Upper lobe of left lung (tissue), 6 donors: ENCODE data around the gene SPATA19. TPM values are rescaled to one million over a fixed set of nuclear protein-coding genes. Genes with fewer than 3 reads are reported as not detected.

ENCODE experiments used
- ATAC-seq, 2 donors: fragments of 200-7000 bp; cut with Tn5 transposase; one replicate each; pipeline ENCODE4 v1.9.1; 2022; ENCODE audit warnings: mild to moderate bottlenecking in 2 of 2, moderate library complexity in 2 of 2; ENCODE audit not compliant: low FRiP score in 2 of 2
- DNase-seq, 2 donors: peaks; one replicate each; pipeline ENCODE4 v3.0.0-alpha.2; 2019 to 2020
- H3K27ac ChIP-seq, 4 donors: fragments of 200-600 bp; sonication (generic); one replicate each; pipeline ENCODE4 v1.5.1; 2016 to 2019
- H3K27me3 ChIP-seq, 4 donors: fragments of 200-600 bp; sonication (generic); one replicate each; pipeline ENCODE4 v1.5.1; 2017 to 2019
- H3K36me3 ChIP-seq, 4 donors: fragments of 200-600 bp; sonication (generic); one replicate each; pipeline ENCODE4 v1.5.1; 2016 to 2019
- H3K4me1 ChIP-seq, 4 donors: fragments of 200-600 bp; sonication (generic); one replicate each; pipeline ENCODE4 v1.5.1; 2018 to 2019
- H3K4me3 ChIP-seq, 4 donors: fragments of 200-600 bp; sonication (generic); one replicate each; pipeline ENCODE4 v1.5.1; 2017 to 2019; ENCODE audit warnings: mild to moderate bottlenecking in 2 of 4, moderate library complexity in 1 of 4
- H3K9me3 ChIP-seq, 4 donors: fragments of 200-600 bp; sonication (generic); one replicate each; pipeline ENCODE4 v1.5.1; 2018 to 2019
- EP300 ChIP-seq, 4 donors: sonication (generic); formaldehyde crosslinking; IDR thresholded peaks; one replicate each; pipeline ENCODE4 v1.5.1; 2017; ENCODE audit warnings: antibody characterized with exemption in 4 of 4, control low read depth in 2 of 4
- POLR2A ChIP-seq, 4 donors: fragments of 450-650 bp; IDR thresholded peaks; one replicate each; pipeline ENCODE4 v1.5.1; 2016 to 2017; ENCODE audit warnings: antibody characterized with exemption in 4 of 4, mild to moderate bottlenecking in 2 of 4
- POLR2AphosphoS5 ChIP-seq, 2 donors: sonication (generic); formaldehyde crosslinking; IDR thresholded peaks; one replicate each; pipeline ENCODE4 v1.5.1; 2017; ENCODE audit warnings: antibody characterized with exemption in 2 of 2
- WGBS, 2 donors: methylation state at CpG; one replicate each; pipeline ENCODE4 v1.1.5; 2017 to 2018; 5-methylcytosine and 5-hydroxymethylcytosine counted together
- total RNA-seq, 6 donors: library from RNA; depleted of rRNA in 4 of 6; stranded (reverse); fragments of >200 nt in 4 of 6; gene quantifications; one replicate each; pipeline versions ENCODE4 v1.1.0 to v1.2.1, GENCODE V29; 2016 to 2021
- TF ChIP-seq, protein P1 (sequence below), 6 experiments: fragments of 450-650 bp in 4 of 6; fragments of 200-600 bp in 2 of 6; sonication (generic) in 2 of 6; IDR thresholded peaks; one replicate each; pipeline ENCODE4 v1.5.1; 2016 to 2019; ENCODE audit warnings: antibody characterized with exemption in 6 of 6
- donor health status: DM: no; HTN: no; CAD: no; lungs with moderate emphysema.
- donor health status: DM: no; HTN: yes; CAD: no; lungs with severe emphysema.

Gene SPATA19
- total RNA-seq, 6 donors from 2014 or later, result not detected

DNA sequence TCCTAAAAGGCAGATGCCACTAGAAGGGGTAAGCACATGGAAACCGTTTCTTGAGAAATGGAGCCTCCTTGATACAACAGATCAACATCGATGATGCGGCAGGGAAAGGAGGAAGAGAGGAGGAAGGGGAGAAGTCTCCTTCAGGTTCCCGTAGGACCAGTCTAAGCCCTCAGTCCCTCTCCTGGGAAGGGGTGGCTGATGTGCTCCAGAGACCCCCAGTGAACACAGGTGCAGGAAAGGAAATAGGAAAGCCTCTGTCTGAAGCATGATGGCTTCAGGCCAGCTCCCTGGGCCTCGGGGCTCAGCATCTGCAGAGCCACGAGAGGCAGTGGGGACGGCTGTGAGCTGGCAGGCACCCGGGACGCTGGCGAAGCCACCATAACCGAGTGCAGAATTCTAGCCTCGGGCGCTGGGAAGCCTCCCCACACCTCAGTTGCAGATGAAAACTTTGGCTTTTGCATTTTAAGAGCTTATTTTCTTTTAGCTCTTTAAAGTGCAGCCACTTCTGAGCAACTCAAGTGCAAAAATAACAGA is 1.8 kb downstream of the SPATA19 start:
- Histone ChIP-seq H3K4me1 (no peaks in the 10 kb centered on the region), H3K4me3 (no peak overlapping the region), H3K9me3 (no peaks in the 10 kb centered on the region), H3K27ac (no peak overlapping the region), H3K36me3 (no peaks in the 10 kb centered on the region), H3K27me3 (no peaks in the 10 kb centered on the region)
- TF ChIP-seq POLR2AphosphoS5 (IDR thresholded peaks at IDR 0.05) (no peak), POLR2A (IDR thresholded peaks at IDR 0.05) (no peak), EP300 (IDR thresholded peaks at IDR 0.05) (no peak)
- TF ChIP-seq, protein P1, sequence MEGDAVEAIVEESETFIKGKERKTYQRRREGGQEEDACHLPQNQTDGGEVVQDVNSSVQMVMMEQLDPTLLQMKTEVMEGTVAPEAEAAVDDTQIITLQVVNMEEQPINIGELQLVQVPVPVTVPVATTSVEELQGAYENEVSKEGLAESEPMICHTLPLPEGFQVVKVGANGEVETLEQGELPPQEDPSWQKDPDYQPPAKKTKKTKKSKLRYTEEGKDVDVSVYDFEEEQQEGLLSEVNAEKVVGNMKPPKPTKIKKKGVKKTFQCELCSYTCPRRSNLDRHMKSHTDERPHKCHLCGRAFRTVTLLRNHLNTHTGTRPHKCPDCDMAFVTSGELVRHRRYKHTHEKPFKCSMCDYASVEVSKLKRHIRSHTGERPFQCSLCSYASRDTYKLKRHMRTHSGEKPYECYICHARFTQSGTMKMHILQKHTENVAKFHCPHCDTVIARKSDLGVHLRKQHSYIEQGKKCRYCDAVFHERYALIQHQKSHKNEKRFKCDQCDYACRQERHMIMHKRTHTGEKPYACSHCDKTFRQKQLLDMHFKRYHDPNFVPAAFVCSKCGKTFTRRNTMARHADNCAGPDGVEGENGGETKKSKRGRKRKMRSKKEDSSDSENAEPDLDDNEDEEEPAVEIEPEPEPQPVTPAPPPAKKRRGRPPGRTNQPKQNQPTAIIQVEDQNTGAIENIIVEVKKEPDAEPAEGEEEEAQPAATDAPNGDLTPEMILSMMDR (IDR thresholded peaks at IDR 0.05), result no peak
- ATAC-seq (no peak), DNase-seq (no peak)
- 64% methylated on average over 13 of the region's 13 CpGs for WGBS, 2 donors

DNA sequence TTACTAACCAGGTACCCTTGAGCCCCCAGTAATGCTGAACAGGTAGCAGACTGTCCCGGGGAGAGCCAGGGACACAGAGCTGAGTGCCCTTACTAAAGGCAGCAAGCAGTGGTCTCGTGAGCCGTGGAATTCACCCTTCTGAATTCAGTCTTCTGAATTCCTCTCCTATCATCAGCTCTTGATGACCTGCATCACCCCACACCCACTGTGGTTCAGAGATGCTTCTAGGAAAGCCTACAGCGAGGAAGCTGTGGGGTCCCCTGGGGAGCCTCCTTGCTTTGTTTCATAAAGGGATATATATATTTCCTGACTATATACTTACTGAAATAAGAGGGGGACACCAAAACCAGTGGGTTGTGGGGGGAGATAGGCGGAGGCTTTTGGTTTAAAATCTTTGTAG is 2.6 kb downstream of the SPATA19 start:
- no peaks in the 10 kb centered on the region for H3K9me3 ChIP-seq
- no peaks in the 10 kb centered on the region for H3K4me1 ChIP-seq
- ATAC-seq (no peak), DNase-seq (no peak)
- TF ChIP-seq POLR2A (IDR thresholded peaks at IDR 0.05) (no peak), EP300 (IDR thresholded peaks at IDR 0.05) (no peak), POLR2AphosphoS5 (IDR thresholded peaks at IDR 0.05) (no peak)
- TF ChIP-seq, protein P1 (IDR thresholded peaks at IDR 0.05), result no peak
- WGBS, 2 donors, result 61 to 63% methylated on average over 5 of the region's 5 CpGs
- H3K27ac ChIP-seq, result no peak overlapping the region
- no peak overlapping the region for H3K4me3 ChIP-seq
- no peaks in the 10 kb centered on the region for H3K36me3 ChIP-seq
- H3K27me3 ChIP-seq, result no peaks in the 10 kb centered on the region

DNA sequence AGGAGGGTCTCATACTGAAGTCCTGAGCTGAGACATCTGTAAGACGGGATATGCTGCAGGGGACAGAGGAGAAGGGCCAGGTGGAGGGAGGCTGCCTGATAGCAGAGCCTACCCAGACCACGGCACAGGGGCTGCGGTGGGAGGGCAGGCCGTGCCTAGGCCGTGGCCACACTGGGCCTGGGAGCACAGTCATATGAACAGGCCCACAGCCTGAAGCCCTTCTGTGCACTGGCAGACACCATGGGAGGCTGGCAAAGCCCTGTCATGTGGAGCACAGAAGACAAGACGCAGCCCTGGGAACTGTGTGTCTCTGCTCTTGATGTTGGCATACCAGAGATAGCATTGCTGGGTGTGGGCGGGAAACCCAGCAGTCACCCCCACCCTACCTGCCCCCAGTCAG is 3.3 kb downstream of the SPATA19 start:
- no peak overlapping the region for H3K4me3 ChIP-seq
- no peaks in the 10 kb centered on the region for H3K9me3 ChIP-seq
- H3K4me1 ChIP-seq, result no peaks in the 10 kb centered on the region
- peak in 1 of 2 donors; percentile 30 for ATAC-seq
- DNase-seq, result peak in 1 of 2 donors; percentile 44
- no peaks in the 10 kb centered on the region for H3K27me3 ChIP-seq
- no peak overlapping the region for H3K27ac ChIP-seq
- H3K36me3 ChIP-seq, result no peaks in the 10 kb centered on the region
- 80 to 86% methylated on average over 1 to 7 of the region's 7 CpGs for WGBS, 2 donors
- TF ChIP-seq POLR2A (IDR thresholded peaks at IDR 0.05), result no peak
- TF ChIP-seq EP300 (IDR thresholded peaks at IDR 0.05), result no peak

DNA sequence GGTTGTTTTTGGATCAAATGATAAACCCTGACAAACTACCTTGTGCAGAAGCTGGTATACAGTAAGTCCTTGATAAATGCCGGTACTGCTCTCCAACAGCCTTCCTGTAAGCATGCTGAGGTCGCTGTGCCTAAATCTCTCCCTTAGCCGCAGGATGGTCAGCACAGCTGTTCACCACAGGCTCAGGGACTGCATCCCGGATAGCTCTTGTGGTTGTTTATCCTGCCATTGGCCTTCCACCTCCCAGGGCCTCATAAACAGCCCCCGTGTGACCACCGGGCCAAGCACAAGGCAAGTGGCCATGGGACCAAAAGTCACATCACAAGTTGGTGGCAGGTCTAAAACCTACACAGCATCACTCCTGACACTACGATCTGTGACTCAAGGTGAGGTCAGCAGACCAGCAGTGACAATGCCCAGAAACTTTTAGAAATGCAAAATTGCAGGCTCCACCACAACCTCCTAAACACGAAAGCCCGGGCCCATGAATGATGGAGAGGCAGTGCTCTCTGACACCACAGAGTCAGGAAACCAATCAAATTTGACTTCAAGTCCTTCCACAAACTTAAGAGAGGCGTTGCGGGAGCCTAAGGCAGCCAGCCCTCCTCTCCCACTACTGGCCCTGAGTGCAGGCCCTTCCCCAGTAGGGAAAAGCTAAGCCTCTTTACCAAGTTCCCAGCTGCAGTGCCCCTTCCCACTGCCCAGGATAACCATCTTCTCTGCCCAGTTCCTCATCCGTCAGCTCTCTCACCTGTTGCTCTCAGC is 3.9 kb downstream of the SPATA19 start:
- ATAC-seq (no peak), DNase-seq (no peak)
- Histone ChIP-seq H3K4me3 (no peak overlapping the region), H3K27me3 (no peaks in the 10 kb centered on the region), H3K4me1 (no peaks in the 10 kb centered on the region), H3K36me3 (no peaks in the 10 kb centered on the region), H3K27ac (no peak overlapping the region), H3K9me3 (no peaks in the 10 kb centered on the region)
- 64 to 75% methylated on average over 8 to 12 of the region's 12 CpGs for WGBS, 2 donors
- TF ChIP-seq POLR2AphosphoS5 (IDR thresholded peaks at IDR 0.05) (no peak), EP300 (IDR thresholded peaks at IDR 0.05) (no peak), POLR2A (IDR thresholded peaks at IDR 0.05) (no peak)
- TF ChIP-seq, protein P1 (IDR thresholded peaks at IDR 0.05), result no peak

DNA sequence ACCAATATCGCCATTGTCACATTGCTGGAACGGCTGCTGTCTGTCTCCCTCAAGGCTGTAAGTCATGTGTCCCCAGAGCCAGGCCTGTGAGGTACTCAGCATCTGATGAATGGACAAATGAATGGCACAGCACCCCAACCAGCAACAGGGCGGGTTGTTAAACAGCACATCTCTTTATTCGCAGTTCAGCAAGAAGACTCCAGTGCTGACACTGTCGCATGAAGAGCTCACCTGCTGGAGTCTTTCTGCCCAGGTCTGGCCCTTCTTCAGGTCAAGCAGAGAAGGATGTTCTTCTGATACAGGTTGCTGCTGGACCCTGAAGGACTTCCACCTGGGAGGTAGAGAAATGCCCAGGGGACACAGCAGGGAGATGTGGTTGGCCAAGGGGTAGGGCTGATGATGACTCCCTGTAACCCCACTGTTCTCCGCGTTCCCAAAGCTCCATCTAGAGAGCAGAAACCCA is 4.8 kb downstream of the SPATA19 start:
- H3K27me3 ChIP-seq, result no peaks in the 10 kb centered on the region
- no peaks in the 10 kb centered on the region for H3K36me3 ChIP-seq
- no peak for TF ChIP-seq EP300 (IDR thresholded peaks at IDR 0.05)
- TF ChIP-seq, protein P1 (IDR thresholded peaks at IDR 0.05), result no peak
- TF ChIP-seq POLR2A (IDR thresholded peaks at IDR 0.05), result no peak
- TF ChIP-seq POLR2AphosphoS5 (IDR thresholded peaks at IDR 0.05), result no peak
- DNase-seq (no peak), ATAC-seq (no peak)
- no peak overlapping the region for H3K27ac ChIP-seq
- H3K4me3 ChIP-seq, result no peak overlapping the region
- no peaks in the 10 kb centered on the region for H3K4me1 ChIP-seq
- H3K9me3 ChIP-seq, result no peaks in the 10 kb centered on the region
- WGBS, 2 donors, result 68 to 85% methylated on average over 2 to 7 of the region's 7 CpGs
